SW 1271 (cell line): ENCODE data around the gene DIS3L2.

ENCODE experiments used
- DNase-seq, 2 experiments: peaks; one replicate each; lab custom pipeline; 2025; lab: John Stamatoyannopoulos, UW

DIS3L2 gene

DNA sequence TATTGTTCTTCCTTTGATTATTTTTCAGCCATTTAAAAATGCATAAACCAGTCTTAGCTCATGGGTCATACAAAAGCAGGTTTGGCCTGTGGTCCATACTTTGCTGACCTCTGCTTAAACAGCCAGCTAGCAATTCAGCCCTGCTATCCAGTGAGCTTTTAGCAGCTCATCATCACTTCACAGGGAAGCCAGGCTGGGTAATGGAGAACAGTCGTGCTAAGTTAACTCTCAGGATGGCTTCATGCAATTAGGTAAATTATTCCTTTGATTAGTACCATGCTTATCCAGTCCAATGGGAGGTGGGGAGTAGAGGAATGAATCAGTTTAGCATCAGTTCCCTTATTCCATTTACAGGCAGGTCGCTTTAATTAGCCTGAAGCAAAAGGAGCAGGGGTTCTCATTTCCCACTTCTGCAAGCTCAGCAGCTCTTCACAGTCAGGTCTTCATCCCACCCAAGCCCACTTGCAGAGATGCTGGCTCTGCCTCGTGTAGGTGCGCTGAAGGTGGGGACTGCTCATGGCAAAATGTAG lies 307.2 kb downstream of the DIS3L2 start:
- no peak for DNase-seq

DNA sequence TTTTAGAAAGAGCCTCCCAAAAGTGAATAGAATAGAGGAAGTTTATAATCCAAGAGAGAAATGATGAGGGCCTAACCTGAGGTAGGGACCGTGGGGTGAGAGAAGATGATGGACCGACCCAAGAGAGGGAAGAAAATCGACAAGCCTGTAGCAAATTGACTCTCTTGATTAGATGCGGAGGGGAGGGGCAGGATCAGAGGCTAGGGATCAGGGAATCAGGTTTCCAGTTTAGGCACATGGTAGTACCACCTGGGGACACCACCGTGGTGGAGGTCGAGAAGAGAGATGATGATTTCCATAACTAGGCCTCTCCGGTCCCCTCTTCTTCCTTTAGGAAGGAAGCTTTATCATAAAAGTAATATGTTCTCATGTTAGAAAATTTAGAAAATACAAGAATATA lies 308.4 kb downstream of the DIS3L2 start:
- DNase-seq = no peak

DNA sequence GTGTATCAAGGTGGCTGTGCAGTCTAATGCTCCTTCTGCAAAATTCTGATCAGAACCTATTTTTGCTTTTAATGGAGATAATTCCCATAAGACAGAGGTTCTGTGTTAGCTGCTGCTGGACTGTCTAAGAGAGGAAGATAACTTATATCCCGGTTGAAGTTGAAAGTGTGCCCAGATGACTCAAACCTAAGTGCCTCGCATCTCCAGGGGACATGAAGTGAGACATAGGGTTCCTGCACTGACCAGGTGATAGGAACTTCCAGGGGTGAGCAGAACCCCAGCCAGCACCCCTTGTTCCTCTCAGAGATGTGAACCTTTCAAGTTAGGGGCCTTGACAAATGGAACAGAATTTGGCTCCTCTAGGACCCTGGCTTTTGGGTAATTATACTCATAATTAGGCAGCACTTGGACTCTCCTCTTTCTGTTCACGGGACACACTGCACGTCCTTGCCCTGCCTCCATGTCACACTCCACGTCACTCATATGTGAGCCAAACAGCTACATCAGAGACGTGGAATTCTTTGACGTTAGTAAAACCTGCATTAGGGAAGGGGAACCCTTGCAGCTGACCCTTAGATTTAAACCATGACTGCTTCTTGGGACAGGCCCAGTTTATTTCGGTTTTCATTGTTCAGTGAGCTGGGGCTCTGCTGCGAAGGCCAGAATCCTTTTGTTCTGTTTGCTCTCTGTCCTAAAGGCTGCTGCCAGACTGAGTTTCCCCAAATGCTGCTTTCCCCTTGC lies 312.6 kb downstream of the DIS3L2 start:
- no peak for DNase-seq

GRCh38 chr2:232275670-232276069 lies 314.2 kb downstream of the DIS3L2 start:
- DNase-seq = no peak

- DNase-seq = no peak
Observed at GRCh38 chr2:232276084-232276732, 314.7 kb downstream of the DIS3L2 start.

DNA sequence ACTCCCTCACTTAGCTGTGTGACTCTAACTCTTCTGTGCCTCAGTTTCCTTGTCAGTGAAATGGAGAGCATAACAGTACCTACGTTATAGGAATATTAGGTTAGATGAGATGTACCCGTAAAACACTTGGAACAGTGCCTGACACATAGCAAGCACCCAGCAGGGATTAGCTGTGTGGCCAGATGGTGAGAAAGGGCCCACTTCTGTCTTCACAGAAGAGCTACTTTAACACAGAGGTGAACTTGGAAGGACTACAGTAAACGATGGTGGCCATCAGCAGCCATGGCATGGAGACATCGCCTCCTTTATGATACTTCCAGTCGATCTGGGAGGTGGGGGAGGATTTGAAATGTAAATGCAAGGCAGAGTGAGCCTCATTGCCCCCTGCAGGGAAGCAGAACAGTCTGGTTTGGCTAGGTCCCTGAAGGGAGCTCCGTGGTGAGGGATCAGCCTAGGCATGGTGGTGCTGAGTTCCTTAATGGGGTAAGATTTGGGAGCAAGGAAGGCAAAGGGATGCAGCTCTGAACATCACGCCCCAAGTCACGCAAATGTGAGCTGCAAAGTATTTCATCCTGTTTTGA lies 315.3 kb downstream of the DIS3L2 start:
- DNase-seq = no peak

- DNase-seq = no peak
Observed at GRCh38 chr2:232278534-232278933, 317.0 kb downstream of the DIS3L2 start.

GRCh38 chr2:232280341-232280740 lies 318.8 kb downstream of the DIS3L2 start:
- no peak for DNase-seq

GRCh38 chr2:232281858-232282507 lies 320.5 kb downstream of the DIS3L2 start:
- DNase-seq = no peak

DNA sequence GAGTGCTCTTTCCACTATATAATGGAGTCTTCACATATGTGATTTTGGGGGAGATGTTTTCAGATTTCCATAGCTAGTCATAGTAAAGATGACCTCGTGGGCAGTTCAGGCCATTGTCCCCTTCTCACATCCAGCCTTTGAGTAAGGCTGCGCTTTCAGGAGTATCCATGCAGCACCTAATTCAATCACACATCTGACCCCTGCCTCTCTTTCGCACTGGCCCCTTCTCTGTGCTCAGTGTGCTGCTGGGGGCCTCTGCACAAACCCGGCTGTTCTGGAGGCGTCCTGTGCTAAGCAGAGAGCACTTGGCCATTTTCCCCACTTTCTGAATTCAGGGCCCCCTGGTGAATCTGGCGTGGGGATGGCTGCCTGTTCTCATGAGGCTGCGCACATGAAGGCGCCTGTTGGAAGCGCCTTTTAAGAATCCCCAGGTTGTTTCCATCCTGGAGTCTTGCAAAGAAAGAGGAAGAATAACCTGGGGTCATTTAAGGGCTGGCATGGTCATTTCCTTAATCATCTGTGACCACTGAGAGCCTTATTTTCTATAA lies 321.1 kb downstream of the DIS3L2 start:
- DNase-seq = no peak

DNA sequence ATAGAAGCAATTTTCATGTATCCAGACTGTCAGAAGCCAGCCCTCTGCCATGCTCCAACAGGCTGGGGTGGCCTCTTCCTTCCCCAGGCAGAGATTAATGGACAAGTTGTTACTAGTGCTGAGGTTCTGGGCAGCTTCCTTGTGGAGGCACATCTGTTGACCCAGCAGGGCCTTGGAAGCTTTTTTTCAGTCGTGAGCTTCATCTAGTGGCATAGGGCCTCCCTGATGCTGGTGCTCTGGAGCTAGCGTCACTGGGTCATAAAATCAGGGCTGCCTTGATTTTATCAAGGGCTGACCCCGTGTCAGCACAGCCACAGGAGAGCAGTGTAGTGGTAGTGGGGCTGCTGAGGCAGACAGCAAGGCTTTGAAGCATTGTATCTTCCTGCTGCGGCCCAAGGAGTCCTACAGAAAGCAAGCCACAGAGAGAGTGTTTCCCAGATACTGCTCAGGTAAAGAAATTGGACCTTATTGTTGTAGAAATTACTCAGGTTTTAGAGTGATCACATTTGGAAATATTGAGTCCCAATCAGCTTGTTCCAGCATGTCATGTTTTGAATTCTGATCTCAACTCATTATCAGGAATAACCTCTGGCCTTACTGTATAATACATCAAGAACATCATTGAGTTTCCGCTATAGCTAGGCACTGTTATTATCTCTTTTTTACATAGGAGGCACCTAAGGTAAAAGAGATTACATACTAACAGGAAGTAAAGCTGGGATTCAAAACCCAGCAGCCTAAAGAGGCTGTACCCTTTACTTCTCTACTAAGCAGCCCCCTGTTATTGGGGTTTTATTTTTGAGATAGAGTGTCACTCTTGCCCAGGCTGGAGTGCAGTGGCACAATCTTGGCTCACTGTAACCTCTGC lies 324.7 kb downstream of the DIS3L2 start:
- no peak for DNase-seq

DNA sequence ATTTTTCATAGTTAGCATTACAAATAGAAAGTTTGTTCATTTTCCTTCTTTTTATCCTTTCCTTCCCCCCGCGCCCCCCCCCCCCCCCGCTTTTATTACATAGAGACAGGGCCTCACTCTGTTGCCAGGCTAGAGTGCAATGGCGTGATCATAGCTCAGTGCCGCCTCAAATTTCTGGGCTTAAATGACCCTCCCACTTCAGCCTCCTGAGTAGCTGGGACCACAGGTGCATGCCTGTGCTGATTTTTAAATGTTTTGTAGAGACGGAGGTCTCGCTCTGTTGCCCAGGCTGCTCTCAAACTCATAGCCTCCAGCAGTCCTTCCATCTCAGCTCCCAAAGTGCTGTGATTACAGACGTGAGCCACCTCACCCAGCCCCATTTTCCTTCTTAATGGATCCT lies 325.8 kb downstream of the DIS3L2 start:
- DNase-seq = no peak

GRCh38 chr2:232288489-232289030 lies 327.0 kb downstream of the DIS3L2 start:
- DNase-seq = no peak

DNA sequence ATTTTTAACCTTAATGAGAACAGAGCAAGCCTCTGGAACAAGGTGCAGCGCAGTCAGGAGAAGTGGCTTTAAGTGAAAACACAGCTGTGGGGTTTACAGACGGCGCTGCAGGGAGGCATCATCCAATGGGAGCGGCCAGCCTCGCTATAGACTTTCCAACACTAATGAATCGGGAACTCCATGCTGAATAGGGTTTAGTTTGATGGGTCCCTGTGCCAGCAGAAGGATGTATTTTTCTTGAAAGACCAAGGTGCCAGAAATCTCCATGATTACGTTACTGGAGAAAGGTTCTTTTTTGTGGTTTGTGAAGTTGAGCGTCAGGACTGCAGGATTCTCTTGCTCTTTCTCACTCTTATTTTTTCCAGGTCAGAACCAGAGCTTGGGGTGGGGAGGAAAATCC lies 329.2 kb downstream of the DIS3L2 start:
- DNase-seq = no peak

DNA sequence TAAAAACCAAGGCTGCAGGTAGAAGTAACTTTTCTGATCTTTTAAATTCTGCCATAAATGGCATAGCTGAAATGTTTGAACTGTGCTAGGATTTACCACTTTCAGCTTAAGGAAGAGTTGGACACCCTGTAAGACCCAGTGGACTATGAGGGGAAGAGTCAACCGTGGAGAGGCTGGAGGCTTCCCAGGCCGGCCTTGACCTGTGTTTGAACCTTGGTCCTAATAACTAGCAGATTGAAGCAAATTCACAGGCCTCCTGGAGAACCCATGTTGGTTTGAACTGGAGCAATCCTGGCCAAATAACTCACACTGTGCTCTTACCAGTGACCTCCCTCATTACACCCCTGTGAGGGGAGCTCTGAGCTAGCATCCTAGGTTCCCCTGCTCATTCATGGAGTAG lies 329.8 kb downstream of the DIS3L2 start:
- no peak for DNase-seq

DNA sequence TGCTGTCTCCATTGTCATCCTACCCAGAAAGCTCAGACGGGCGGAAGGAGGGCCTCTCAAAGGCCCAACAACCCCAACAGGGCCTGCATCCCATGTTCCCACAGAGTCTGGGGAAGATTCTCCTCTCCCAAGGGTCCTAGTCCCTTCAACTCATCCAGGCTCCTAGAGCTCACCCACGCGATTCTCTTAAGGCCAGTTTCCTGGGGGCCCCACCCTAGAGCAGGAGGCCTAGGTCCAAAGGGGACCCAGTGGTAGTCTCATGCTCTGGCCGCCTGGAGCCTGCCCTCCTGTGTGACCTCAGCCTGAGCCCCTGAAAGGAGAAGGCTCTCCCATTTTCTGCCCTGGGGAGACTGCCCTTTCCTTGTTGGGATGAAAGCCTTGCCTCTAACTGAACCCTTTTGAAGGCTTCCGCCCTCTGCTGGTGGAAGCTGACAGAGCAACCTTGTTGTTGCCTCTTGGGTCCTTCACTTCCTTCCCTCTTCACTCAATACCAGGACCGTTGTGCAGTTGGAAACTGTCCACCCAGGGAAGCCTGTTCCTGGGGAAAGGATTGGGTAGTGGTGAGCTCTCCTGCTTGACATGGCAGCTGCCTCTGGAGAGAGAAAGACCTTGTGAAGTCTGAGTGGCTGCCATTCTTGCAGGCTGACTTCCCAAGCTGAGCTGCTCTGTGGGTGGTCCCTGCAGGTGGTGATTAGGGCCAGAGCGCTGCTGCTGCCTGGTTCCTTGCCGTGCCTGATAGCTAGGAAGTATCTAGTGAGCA lies 331.1 kb downstream of the DIS3L2 start:
- peak in 1 of 2 experiments; percentile 14 for DNase-seq

DNA sequence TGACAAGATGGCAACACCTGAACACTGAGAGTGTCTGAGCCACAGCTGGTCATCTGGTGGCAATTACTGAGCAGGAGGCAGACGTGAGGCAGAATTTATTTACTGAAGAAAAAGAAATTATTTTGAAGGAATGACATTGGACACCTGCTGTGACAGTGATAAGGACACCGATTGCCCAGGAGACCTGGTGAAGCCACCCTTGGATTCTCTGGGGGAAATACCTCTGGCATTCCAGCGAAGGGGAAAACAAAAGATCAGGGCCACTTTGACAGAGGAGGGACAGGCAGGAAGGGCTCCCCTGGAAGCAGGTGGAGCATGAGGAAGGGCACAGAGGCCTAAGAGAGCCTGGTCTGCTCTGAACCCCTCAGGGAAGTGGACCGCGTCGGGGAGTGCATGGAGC lies 331.7 kb downstream of the DIS3L2 start:
- DNase-seq = no peak

DNA sequence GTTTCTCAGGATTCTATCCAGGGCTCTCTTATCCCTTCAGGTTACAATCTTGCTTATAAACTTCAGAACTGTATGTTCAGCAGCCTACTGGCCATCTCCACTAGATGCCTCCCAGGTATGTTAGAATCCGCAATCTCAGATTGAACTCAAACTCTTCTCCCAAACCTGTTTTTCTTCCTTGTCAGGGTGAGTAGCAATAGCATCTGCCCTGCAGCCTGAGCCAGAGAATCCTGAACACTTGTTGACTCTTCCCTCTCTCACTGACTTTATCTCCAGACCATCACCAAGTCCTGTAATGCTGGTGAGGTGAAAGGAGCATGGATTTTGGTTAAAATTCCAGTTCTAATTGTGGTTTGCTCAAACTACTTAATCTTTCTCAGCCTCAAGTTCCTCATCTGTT lies 334.5 kb downstream of the DIS3L2 start:
- DNase-seq = no peak

GRCh38 chr2:232296776-232297525 lies 335.4 kb downstream of the DIS3L2 start:
- DNase-seq = no peak

DNA sequence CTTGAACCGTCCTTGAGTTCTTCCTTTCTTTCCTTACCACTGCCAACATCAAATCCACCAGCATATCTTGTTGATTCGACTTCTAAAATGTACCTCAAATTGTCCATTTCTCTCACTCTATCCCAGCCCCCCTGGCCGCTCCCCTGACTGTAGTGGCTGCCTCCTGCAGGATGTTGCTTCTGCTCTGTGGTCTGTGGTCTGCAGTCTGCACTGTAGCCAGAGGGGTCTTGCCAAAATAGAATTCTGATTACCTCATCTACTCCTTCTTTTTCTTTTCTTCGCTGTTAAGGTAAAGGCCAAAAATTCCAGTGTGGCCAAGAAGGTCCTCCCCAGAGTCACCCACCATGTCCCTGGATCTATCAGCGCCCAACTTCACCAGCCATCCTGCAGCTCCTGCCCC lies 337.6 kb downstream of the DIS3L2 start:
- DNase-seq = no peak
